SK-N-SH treated with all-trans-retinoic acid at 6 μM for 48 hours (cell line): ENCODE measurements around the gene WNT1.

ENCODE experiments used
- ATAC-seq: fragments of 200-7000 bp; cut with Tn5 transposase; 3 replicates; pipeline ENCODE4 v1.9.1; 2020; ENCODE audit warnings: mild to moderate bottlenecking, moderate library complexity
- ARNTL ChIP-seq: fragments of 450-650 bp; formaldehyde crosslinking; IDR thresholded peaks from 2 replicates; pipeline ENCODE4 v1.5.0; 2020; ENCODE audit warnings: low read depth, mild to moderate bottlenecking, moderate library complexity, borderline replicate concordance
- BACH2 ChIP-seq: fragments of 250-450 bp; sonication (Bioruptor Pico); IDR thresholded peaks from 2 replicates; pipeline ENCODE4 v1.9.0; 2021; ENCODE audit warnings: mild to moderate bottlenecking, borderline replicate concordance
- ESRRG ChIP-seq: fragments of 250-450 bp; sonication (Bioruptor Pico); IDR thresholded peaks from 2 replicates; pipeline ENCODE4 v1.6.1; 2021; ENCODE audit warnings: mild to moderate bottlenecking
- GLIS3 ChIP-seq: fragments of 250-450 bp; sonication (Bioruptor Pico); IDR thresholded peaks from 2 replicates; pipeline ENCODE4 v1.5.0; 2020; ENCODE audit warnings: mild to moderate bottlenecking, moderate library complexity
- OSR1 ChIP-seq: fragments of 250-450 bp; sonication (Bioruptor Pico); IDR thresholded peaks from 2 replicates; pipeline ENCODE4 v1.8.0; 2022; ENCODE audit warnings: moderate library complexity, mild to moderate bottlenecking, inconsistent platforms
- PPARA ChIP-seq: fragments of 250-450 bp; sonication (Bioruptor Pico); IDR thresholded peaks from 2 replicates; pipeline ENCODE4 v1.5.0; 2020; ENCODE audit warnings: mild to moderate bottlenecking, borderline replicate concordance
- RARB ChIP-seq: fragments of 250-450 bp; sonication (Bioruptor Pico); IDR thresholded peaks from 2 replicates; pipeline ENCODE4 v1.8.0; 2021; ENCODE audit warnings: mild to moderate bottlenecking, moderate library complexity
- SNAI2 ChIP-seq: fragments of 250-450 bp; sonication (Bioruptor Pico); IDR thresholded peaks from 2 replicates; pipeline ENCODE4 v1.5.0; 2020; ENCODE audit warnings: mild to moderate bottlenecking, moderate library complexity
- TCF4 ChIP-seq: fragments of 250-450 bp; sonication (Bioruptor Pico); IDR thresholded peaks from 2 replicates; pipeline ENCODE4 v1.8.0; 2021; ENCODE audit warnings: mild to moderate bottlenecking, moderate library complexity, borderline replicate concordance
- TOX ChIP-seq: fragments of 250-450 bp; sonication (Bioruptor Pico); IDR thresholded peaks from 2 replicates; pipeline ENCODE4 v1.8.0; 2021; ENCODE audit warnings: mild to moderate bottlenecking, moderate library complexity, borderline replicate concordance
- ZC3H10 ChIP-seq: fragments of 250-450 bp; sonication (Bioruptor Pico); IDR thresholded peaks from 2 replicates; pipeline ENCODE4 v1.5.1; 2021; ENCODE audit warnings: mild to moderate bottlenecking, moderate library complexity
- ZFP3 ChIP-seq: fragments of 250-450 bp; sonication (Bioruptor Pico); IDR thresholded peaks from 2 replicates; pipeline ENCODE4 v1.5.0; 2020; ENCODE audit warnings: mild to moderate bottlenecking, moderate library complexity
- ZFP30 ChIP-seq: fragments of 450-650 bp; formaldehyde crosslinking; IDR thresholded peaks from 2 replicates; pipeline ENCODE4 v1.5.0; 2022; ENCODE audit warnings: mild to moderate bottlenecking, moderate library complexity
- ZNF8 ChIP-seq: fragments of 450-650 bp; formaldehyde crosslinking; IDR thresholded peaks from 2 replicates; pipeline ENCODE4 v1.5.0; 2020; ENCODE audit warnings: mild to moderate bottlenecking, moderate library complexity
- TF ChIP-seq, protein P1 (sequence below): fragments of 250-450 bp; sonication (Bioruptor Pico); IDR thresholded peaks from 2 replicates; pipeline ENCODE4 v1.5.0; 2020; ENCODE audit warnings: mild to moderate bottlenecking, moderate library complexity
- TF ChIP-seq, protein P2 (sequence below): fragments of 250-450 bp; sonication (Bioruptor Pico); IDR thresholded peaks from 2 replicates; pipeline ENCODE4 v1.5.1; 2020; ENCODE audit warnings: low read depth, mild to moderate bottlenecking, moderate library complexity
- TF ChIP-seq, protein P3 (sequence below): fragments of 250-450 bp; sonication (Bioruptor Pico); IDR thresholded peaks from 2 replicates; pipeline ENCODE4 v1.8.0; 2021; ENCODE audit warnings: low read depth, mild to moderate bottlenecking, moderate library complexity, borderline replicate concordance
- TF ChIP-seq, protein P4 (sequence below): fragments of 250-450 bp; sonication (Bioruptor Pico); IDR thresholded peaks from 2 replicates; pipeline ENCODE4 v1.5.1; 2021; ENCODE audit warnings: mild to moderate bottlenecking, moderate library complexity
- TF ChIP-seq, protein P5 (sequence below): fragments of 250-450 bp; sonication (Bioruptor Pico); IDR thresholded peaks from 2 replicates; pipeline ENCODE4 v1.8.0; 2020; ENCODE audit warnings: mild to moderate bottlenecking, moderate library complexity, borderline replicate concordance

WNT1 gene

GRCh38 chr12:49021292-49021915, 43.3 kb downstream of the WNT1 start:
- ATAC-seq: no peak
- TF ChIP-seq, protein P1, sequence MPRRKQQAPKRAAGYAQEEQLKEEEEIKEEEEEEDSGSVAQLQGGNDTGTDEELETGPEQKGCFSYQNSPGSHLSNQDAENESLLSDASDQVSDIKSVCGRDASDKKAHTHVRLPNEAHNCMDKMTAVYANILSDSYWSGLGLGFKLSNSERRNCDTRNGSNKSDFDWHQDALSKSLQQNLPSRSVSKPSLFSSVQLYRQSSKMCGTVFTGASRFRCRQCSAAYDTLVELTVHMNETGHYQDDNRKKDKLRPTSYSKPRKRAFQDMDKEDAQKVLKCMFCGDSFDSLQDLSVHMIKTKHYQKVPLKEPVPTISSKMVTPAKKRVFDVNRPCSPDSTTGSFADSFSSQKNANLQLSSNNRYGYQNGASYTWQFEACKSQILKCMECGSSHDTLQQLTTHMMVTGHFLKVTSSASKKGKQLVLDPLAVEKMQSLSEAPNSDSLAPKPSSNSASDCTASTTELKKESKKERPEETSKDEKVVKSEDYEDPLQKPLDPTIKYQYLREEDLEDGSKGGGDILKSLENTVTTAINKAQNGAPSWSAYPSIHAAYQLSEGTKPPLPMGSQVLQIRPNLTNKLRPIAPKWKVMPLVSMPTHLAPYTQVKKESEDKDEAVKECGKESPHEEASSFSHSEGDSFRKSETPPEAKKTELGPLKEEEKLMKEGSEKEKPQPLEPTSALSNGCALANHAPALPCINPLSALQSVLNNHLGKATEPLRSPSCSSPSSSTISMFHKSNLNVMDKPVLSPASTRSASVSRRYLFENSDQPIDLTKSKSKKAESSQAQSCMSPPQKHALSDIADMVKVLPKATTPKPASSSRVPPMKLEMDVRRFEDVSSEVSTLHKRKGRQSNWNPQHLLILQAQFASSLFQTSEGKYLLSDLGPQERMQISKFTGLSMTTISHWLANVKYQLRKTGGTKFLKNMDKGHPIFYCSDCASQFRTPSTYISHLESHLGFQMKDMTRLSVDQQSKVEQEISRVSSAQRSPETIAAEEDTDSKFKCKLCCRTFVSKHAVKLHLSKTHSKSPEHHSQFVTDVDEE (CRISPR knock-in tag): no peak
- no peak for TF ChIP-seq SNAI2 (CRISPR knock-in tag)

DNA sequence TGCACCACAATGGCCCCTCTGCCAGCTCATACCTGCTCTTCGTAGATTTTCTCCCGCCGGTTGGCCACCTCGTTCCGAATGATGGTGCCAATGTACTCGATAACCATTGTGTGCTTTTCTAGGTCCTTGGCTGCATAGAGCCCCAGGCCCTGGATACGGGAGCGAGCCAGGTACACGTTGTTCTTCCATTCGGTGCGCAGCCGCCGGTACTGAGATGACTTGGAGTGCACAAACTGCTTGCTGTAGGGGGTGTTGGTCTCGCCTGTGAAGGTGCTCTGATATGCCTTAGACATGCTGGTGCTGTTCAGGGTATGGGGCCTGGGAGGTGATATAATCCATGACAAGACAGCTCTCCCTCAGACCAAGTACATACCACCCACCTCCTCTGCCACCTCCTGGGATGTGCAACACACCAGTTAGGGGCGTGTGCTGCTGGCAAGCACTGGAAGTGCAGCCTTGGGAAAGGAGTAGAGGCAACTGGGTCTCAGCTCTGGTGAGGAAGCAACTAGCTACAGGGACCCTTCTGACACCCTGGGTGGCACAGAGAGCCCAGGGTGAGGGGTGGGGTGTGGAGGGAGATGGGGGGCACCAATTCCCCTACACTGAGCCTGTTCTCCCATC, 44.5 kb downstream of the WNT1 start:
- TF ChIP-seq, protein P2, sequence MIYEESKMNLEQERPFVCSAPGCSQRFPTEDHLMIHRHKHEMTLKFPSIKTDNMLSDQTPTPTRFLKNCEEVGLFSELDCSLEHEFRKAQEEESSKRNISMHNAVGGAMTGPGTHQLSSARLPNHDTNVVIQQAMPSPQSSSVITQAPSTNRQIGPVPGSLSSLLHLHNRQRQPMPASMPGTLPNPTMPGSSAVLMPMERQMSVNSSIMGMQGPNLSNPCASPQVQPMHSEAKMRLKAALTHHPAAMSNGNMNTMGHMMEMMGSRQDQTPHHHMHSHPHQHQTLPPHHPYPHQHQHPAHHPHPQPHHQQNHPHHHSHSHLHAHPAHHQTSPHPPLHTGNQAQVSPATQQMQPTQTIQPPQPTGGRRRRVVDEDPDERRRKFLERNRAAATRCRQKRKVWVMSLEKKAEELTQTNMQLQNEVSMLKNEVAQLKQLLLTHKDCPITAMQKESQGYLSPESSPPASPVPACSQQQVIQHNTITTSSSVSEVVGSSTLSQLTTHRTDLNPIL: no peak
- TF ChIP-seq OSR1 (CRISPR knock-in tag) (no peak), ARNTL (CRISPR knock-in tag) (no peak), RARB (no peak), ZC3H10 (CRISPR knock-in tag) (no peak), ZNF8 (CRISPR knock-in tag) (no peak), TCF4 (CRISPR knock-in tag) (no peak)
- TF ChIP-seq, protein P3, sequence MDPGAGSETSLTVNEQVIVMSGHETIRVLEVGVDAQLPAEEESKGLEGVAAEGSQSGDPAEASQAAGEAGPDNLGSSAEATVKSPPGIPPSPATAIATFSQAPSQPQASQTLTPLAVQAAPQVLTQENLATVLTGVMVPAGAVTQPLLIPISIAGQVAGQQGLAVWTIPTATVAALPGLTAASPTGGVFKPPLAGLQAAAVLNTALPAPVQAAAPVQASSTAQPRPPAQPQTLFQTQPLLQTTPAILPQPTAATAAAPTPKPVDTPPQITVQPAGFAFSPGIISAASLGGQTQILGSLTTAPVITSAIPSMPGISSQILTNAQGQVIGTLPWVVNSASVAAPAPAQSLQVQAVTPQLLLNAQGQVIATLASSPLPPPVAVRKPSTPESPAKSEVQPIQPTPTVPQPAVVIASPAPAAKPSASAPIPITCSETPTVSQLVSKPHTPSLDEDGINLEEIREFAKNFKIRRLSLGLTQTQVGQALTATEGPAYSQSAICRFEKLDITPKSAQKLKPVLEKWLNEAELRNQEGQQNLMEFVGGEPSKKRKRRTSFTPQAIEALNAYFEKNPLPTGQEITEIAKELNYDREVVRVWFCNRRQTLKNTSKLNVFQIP (CRISPR knock-in tag): no peak
- TF ChIP-seq, protein P4, sequence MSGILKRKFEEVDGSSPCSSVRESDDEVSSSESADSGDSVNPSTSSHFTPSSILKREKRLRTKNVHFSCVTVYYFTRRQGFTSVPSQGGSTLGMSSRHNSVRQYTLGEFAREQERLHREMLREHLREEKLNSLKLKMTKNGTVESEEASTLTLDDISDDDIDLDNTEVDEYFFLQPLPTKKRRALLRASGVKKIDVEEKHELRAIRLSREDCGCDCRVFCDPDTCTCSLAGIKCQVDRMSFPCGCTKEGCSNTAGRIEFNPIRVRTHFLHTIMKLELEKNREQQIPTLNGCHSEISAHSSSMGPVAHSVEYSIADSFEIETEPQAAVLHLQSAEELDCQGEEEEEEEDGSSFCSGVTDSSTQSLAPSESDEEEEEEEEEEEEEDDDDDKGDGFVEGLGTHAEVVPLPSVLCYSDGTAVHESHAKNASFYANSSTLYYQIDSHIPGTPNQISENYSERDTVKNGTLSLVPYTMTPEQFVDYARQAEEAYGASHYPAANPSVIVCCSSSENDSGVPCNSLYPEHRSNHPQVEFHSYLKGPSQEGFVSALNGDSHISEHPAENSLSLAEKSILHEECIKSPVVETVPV (CRISPR knock-in tag): no peak
- TF ChIP-seq, protein P5, sequence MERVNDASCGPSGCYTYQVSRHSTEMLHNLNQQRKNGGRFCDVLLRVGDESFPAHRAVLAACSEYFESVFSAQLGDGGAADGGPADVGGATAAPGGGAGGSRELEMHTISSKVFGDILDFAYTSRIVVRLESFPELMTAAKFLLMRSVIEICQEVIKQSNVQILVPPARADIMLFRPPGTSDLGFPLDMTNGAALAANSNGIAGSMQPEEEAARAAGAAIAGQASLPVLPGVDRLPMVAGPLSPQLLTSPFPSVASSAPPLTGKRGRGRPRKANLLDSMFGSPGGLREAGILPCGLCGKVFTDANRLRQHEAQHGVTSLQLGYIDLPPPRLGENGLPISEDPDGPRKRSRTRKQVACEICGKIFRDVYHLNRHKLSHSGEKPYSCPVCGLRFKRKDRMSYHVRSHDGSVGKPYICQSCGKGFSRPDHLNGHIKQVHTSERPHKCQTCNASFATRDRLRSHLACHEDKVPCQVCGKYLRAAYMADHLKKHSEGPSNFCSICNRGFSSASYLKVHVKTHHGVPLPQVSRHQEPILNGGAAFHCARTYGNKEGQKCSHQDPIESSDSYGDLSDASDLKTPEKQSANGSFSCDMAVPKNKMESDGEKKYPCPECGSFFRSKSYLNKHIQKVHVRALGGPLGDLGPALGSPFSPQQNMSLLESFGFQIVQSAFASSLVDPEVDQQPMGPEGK (CRISPR knock-in tag): no peak
- ATAC-seq: no peak

DNA sequence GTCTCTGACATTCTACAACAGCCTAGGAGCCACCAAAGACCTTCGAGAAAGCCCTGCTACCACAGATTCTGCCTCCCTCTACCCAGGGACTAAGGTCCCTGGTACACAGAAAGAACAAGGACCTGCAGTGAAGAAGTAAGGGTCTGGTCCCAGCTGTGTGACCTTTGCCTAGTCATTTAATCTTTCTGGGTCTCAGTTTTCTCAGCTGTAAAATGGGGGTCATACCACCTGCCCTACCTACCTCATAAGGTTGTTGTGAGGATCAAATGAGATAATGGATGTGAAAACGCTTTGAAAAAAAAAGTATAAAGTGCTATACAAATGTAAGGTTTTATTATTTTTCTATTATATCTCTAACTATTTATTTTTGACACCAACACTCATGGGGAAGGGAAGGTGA, 45.7 kb downstream of the WNT1 start:
- no peak for ATAC-seq

More for the DNA sequence above, 45.7 kb downstream of the WNT1 start:
- TF ChIP-seq GLIS3 (CRISPR knock-in tag) (no peak), SNAI2 (CRISPR knock-in tag) (no peak), ARNTL (CRISPR knock-in tag) (no peak), ZFP3 (CRISPR knock-in tag) (no peak), ZC3H10 (CRISPR knock-in tag) (no peak), BACH2 (CRISPR knock-in tag) (no peak), TOX (CRISPR knock-in tag) (no peak), ESRRG (CRISPR knock-in tag) (no peak), ZFP30 (CRISPR knock-in tag) (no peak), PPARA (no peak)
- TF ChIP-seq, protein P3 (CRISPR knock-in tag): no peak
- TF ChIP-seq, protein P2: no peak
- TF ChIP-seq, protein P5 (CRISPR knock-in tag): no peak
- TF ChIP-seq, all 23 proteins: peak for 0
